A172 (cell line): ENCODE results near the gene ACTN2. TPM values are rescaled to one million over a fixed set of nuclear protein-coding genes. Genes with fewer than 3 reads are reported as not detected.

Source experiments
- total RNA-seq: library from RNA; depleted of rRNA; stranded (reverse); fragments of >200 nt; shearing (Covaris generic); gene quantifications from 2 replicates; pipeline ENCODE4 v1.2.3, GENCODE V29; 2014; rRNA removed

Gene ACTN2
- total RNA-seq, 1 experiment from 2014 or later, result not detected

Other genes with a start within 250 kb of the ACTN2 start
- 96.9 and 104 TPM in 2 replicates for gene LGALS8, start 162.5 kb upstream of the ACTN2 start, total RNA-seq
- gene HEATR1, start 82.0 kb upstream of the ACTN2 start, total RNA-seq, result 38.7 and 40.8 TPM in 2 replicates
- gene MTR, start 108.8 kb downstream of the ACTN2 start, total RNA-seq, result 27.4 and 34.4 TPM in 2 replicates